Cardiac muscle cell (in vitro differentiated cells and primary cell): ENCODE measurements around the gene ZNF474. TPM values are rescaled to one million over a fixed set of nuclear protein-coding genes. Genes with fewer than 3 reads are reported as not detected.

Experiments
- DNase-seq, 2 donors: peaks; one replicate each; pipeline versions ENCODE4 v3.0.0 to v3.0.0-alpha.2; 2010 to 2017; ENCODE audit warnings: low read depth in 1 of 2, low spot score in 1 of 2
- H3K27ac ChIP-seq: fragments of 200-600 bp; sonication (generic); 2 replicates; pipeline ENCODE4 v1.5.1; 2016
- H3K27me3 ChIP-seq: fragments of 200-600 bp; sonication (generic); 2 replicates; pipeline ENCODE4 v1.6.0; 2016; ENCODE audit warnings: control low read depth
- H3K36me3 ChIP-seq: fragments of 200-600 bp; sonication (generic); 2 replicates; pipeline ENCODE4 v1.5.1; 2016; ENCODE audit warnings: control low read depth
- H3K4me1 ChIP-seq: fragments of 200-600 bp; sonication (generic); 2 replicates; pipeline ENCODE4 v1.8.1; 2017; ENCODE audit warnings: low read depth, mild to moderate bottlenecking, mixed run types
- H3K4me3 ChIP-seq: fragments of 200-600 bp; sonication (generic); 2 replicates; pipeline ENCODE4 v1.5.1; 2016; ENCODE audit warnings: mild to moderate bottlenecking
- H3K9me3 ChIP-seq: fragments of 200-600 bp; sonication (generic); 2 replicates; pipeline ENCODE4 v1.5.1; 2017; ENCODE audit warnings: low read depth, mild to moderate bottlenecking, control low read depth
- CTCF ChIP-seq: IDR thresholded peaks from 2 replicates; pipeline ENCODE4 v1.5.1; 2012; ENCODE audit warnings: low read depth, mild to moderate bottlenecking, low read length
- polyA plus RNA-seq: library from polyadenylated mRNA; unstranded; fragments of >200 nt; fragmentation: Nextera tagmentation; extraction: Ambion mirVana; gene quantifications from 2 replicates; pipeline ENCODE4 v1.2.1, GENCODE V29; 2016
- total RNA-seq: library from RNA; depleted of rRNA; stranded (reverse); fragments of >200 nt; gene quantifications from 2 replicates; pipeline ENCODE4 v1.2.3, GENCODE V29; 2016

Gene ZNF474
- total and polyA plus RNA-seq, 2 experiments from 2014 or later, result not detected

GRCh38 chr5:122124766-122125165 lies 4.6 kb upstream of the ZNF474 start:
- H3K4me1 ChIP-seq, result peaks cover 7% of the 10 kb centered on the region
- no peaks in the 10 kb centered on the region for H3K36me3 ChIP-seq
- DNase-seq, result no peak
- no peak overlapping the region for H3K27ac ChIP-seq
- H3K4me3 ChIP-seq, result no peak overlapping the region
- no peaks in the 10 kb centered on the region for H3K27me3 ChIP-seq
- TF ChIP-seq CTCF, result no peak
- H3K9me3 ChIP-seq, result no peaks in the 10 kb centered on the region

DNA sequence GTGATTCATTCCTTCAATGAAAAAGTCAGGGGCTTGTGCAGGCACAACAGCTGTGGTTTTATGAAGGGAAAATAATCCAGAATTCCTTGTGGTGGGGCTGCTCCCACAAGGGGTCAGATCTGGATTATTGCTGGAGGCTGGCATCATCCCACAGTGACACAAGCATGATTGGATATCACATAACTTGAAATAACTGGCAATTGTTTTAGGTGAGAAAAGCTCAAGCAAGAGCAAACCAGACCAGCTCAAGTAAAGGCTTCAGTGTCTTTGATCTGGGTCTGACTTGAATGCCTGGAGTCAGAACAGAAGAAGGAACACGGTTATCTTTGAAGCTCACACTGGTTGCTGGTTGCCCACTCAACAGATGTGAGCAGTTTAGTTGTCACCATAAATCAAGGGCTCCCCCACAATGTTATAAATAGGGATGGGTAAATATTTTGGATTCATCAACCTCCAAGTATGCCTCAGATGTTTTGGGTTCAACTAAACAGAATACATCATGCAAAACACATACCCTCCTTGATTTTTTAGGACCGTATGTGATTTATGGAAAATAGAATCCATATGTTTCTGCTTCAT lies 3.1 kb upstream of the ZNF474 start:
- Histone ChIP-seq H3K27me3 (no peaks in the 10 kb centered on the region), H3K4me1 (peaks cover 7% of the 10 kb centered on the region), H3K27ac (no peak overlapping the region), H3K36me3 (no peaks in the 10 kb centered on the region), H3K4me3 (no peak overlapping the region), H3K9me3 (no peaks in the 10 kb centered on the region)
- DNase-seq, result peak in 1 of 2 donors; percentile 50
- TF ChIP-seq CTCF, result no peak

DNA sequence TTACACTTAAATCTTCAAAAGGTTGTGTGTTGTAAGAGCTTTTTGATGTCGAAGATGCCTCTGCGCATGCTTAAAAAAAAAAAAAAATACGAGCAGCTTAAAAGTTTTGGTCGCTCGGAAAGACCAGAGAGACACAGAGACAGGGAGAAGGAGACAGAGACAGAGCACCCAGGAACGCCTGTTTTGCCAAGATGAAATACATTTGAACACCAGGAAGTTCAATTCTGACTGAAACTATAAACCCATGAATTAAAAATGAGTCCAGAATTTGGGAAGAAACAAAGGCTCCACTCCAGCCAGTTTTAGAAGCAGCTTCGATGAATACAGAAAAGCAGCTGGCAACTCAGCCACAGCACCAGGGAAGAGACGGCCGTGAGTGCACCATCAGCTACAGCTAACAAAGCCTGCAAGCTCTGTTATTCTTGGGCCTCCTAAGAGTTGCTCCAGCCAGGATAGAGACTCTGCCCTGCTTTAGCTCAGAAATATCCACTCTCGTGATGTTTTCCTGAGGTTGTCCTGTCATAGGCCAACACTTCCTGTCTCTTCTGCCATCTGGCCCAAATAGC lies 2.5 kb upstream of the ZNF474 start:
- H3K27ac ChIP-seq, result no peak overlapping the region
- peaks cover 7% of the 10 kb centered on the region for H3K4me1 ChIP-seq
- no peak overlapping the region for H3K4me3 ChIP-seq
- no peak for TF ChIP-seq CTCF
- no peaks in the 10 kb centered on the region for H3K9me3 ChIP-seq
- no peaks in the 10 kb centered on the region for H3K36me3 ChIP-seq
- H3K27me3 ChIP-seq, result no peaks in the 10 kb centered on the region
- DNase-seq, result peak; percentile 18 to 23

DNA sequence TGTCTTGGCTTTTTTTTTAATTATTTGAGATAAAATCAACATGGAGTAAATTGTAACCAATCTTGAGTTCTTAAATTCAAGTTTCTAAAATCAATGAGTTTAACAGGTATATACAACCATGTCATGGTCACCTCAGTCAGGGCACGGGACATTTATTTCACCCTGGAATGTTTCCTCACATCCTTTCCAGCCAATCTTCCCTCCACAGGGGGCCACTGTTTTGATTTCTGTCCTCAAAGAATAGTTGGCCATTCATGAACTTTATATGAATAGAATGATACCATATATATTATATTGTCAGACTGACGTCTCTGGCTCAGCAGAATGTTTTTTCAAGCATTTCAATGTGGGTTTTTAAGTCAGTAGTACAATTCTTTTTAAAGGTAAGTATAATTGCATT lies 806 bp downstream of the ZNF474 start:
- no peaks in the 10 kb centered on the region for H3K36me3 ChIP-seq
- H3K4me1 ChIP-seq, result peaks cover 7% of the 10 kb centered on the region
- H3K9me3 ChIP-seq, result no peaks in the 10 kb centered on the region
- H3K27ac ChIP-seq, result no peak overlapping the region
- TF ChIP-seq CTCF, result no peak
- no peak for DNase-seq
- no peak overlapping the region for H3K4me3 ChIP-seq
- no peaks in the 10 kb centered on the region for H3K27me3 ChIP-seq

DNA sequence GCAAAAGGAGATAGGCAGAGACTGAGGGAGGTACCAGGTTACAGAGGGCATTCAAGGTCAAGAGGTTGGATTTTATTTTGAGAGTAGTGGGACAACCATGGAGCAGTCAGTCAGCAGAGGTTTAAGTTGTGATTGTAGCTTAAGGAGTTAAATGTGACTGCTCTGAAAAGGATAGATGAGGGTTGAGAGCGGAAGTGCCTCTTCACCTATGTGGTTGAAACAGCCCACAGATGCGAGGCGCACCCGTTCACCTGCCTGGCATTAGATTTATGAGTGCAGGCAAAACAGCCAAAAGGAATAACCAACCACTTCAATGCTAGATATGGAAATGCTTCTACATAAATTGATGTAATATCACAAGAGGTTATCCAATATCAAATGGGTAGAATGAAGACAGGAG lies 8.4 kb downstream of the ZNF474 start:
- no peak for DNase-seq
- H3K27me3 ChIP-seq, result no peaks in the 10 kb centered on the region
- no peak overlapping the region for H3K27ac ChIP-seq
- H3K9me3 ChIP-seq, result no peaks in the 10 kb centered on the region
- no peaks in the 10 kb centered on the region for H3K4me1 ChIP-seq
- no peaks in the 10 kb centered on the region for H3K36me3 ChIP-seq
- no peak overlapping the region for H3K4me3 ChIP-seq
- TF ChIP-seq CTCF, result no peak
